Posterior cingulate gyrus (tissue), 11 donors: ENCODE data around the gene PTPRD.

Experiments used
- DNase-seq, 10 donors: peaks; one replicate each; pipeline versions ENCODE4 v3.0.0 to v3.0.0-alpha.2; 2020 to 2021; ENCODE audit warnings: mixed read lengths in 3 of 10
- intact Hi-C: fragments of 100-400 bp; cut with DNase I; formaldehyde crosslinking; loops from one replicate; pipeline ENCODE4 v1.15.1; 2023

The PTPRD gene

GRCh38 chr9:8424786-8425410, 2187.9 kb downstream of the PTPRD start:
- intact Hi-C loops, result no loop called here
- DNase-seq, result no peak

GRCh38 chr9:8420416-8420815, 2192.4 kb downstream of the PTPRD start:
- no peak for DNase-seq
- intact Hi-C loops, result no loop called here

GRCh38 chr9:8419596-8420275, 2193.1 kb downstream of the PTPRD start:
- no peak for DNase-seq
- intact Hi-C loops, result no loop called here

- intact Hi-C loops, result no loop called here
- DNase-seq, result no peak
Measured at GRCh38 chr9:8417341-8417740, 2195.5 kb downstream of the PTPRD start.

GRCh38 chr9:8412327-8412726, 2200.5 kb downstream of the PTPRD start:
- intact Hi-C loops, result no loop called here
- no peak for DNase-seq

- DNase-seq, result no peak
- intact Hi-C loops, result loop anchor here (2.0 kb wide), 1 partner anchor 592 kb away; no protein-coding TSS in a partner anchor
Measured at GRCh38 chr9:8408575-8409190, 2204.1 kb downstream of the PTPRD start.

- intact Hi-C loops, result no loop called here
- no peak for DNase-seq
Measured at GRCh38 chr9:8401961-8402705, 2210.7 kb downstream of the PTPRD start.

- intact Hi-C loops, result no loop called here
- no peak for DNase-seq
Measured at GRCh38 chr9:8400378-8400777, 2212.4 kb downstream of the PTPRD start.

GRCh38 chr9:8395022-8395421, 2217.8 kb downstream of the PTPRD start:
- intact Hi-C loops, result no loop called here

GRCh38 chr9:8394341-8394740, 2218.5 kb downstream of the PTPRD start:
- intact Hi-C loops, result no loop called here
- no peak for DNase-seq

More at GRCh38 chr9:8395022-8395421, 2217.8 kb downstream of the PTPRD start:
- DNase-seq, result no peak

GRCh38 chr9:8392866-8393265, 2219.9 kb downstream of the PTPRD start:
- DNase-seq, result no peak
- intact Hi-C loops, result no loop called here

- no peak for DNase-seq
- intact Hi-C loops, result no loop called here
Measured at GRCh38 chr9:8391566-8391965, 2221.2 kb downstream of the PTPRD start.

- intact Hi-C loops, result no loop called here
- no peak for DNase-seq
Measured at GRCh38 chr9:8391132-8391531, 2221.7 kb downstream of the PTPRD start.

- intact Hi-C loops, result no loop called here
- DNase-seq, result no peak
Measured at GRCh38 chr9:8390571-8390970, 2222.2 kb downstream of the PTPRD start.

- DNase-seq, result no peak
- intact Hi-C loops, result no loop called here
Measured at GRCh38 chr9:8389531-8389930, 2223.3 kb downstream of the PTPRD start.

- intact Hi-C loops, result no loop called here
- no peak for DNase-seq
Measured at GRCh38 chr9:8388132-8388531, 2224.7 kb downstream of the PTPRD start.

- intact Hi-C loops, result no loop called here
- no peak for DNase-seq
Measured at GRCh38 chr9:8384091-8384490, 2228.7 kb downstream of the PTPRD start.

- DNase-seq, result no peak
- intact Hi-C loops, result no loop called here
Measured at GRCh38 chr9:8382777-8383527, 2229.8 kb downstream of the PTPRD start.

- intact Hi-C loops, result no loop called here
- DNase-seq, result no peak
Measured at GRCh38 chr9:8382266-8382665, 2230.5 kb downstream of the PTPRD start.

GRCh38 chr9:8381601-8382000, 2231.2 kb downstream of the PTPRD start:
- no peak for DNase-seq
- intact Hi-C loops, result no loop called here

GRCh38 chr9:8374471-8374870, 2238.3 kb downstream of the PTPRD start:
- intact Hi-C loops, result no loop called here
- DNase-seq, result no peak
